ENCODE data around the gene MDN1. TPM values are rescaled to one million over a fixed set of nuclear protein-coding genes. Genes with fewer than 3 reads are reported as not detected.
A peak's percentile ranks its signal among the peaks of the same experiment; 100 is the strongest.

Gene MDN1
- polyA plus RNA-seq, 12 donors, result 24.4 to 45.1 (median 29.9) TPM; not detected in 1

DNA sequence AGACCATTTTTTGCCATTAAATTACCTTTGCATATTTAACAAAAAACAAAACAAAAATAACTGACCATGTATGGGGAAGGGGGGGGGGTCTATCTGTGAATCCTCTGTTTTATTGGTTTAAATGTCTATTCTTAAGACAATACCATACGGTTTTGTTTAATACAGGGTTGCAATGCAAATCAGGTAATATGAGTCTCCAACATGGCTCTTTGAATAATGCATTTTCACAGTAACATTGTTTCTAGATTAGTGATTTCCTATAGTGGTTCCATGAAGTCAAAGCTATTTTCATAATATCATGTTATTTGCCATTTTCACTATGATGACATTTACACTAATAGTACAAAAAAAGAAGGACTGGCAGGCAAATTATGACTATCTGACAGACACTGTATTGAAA, 116.3 kb downstream of the MDN1 start:
- DNase-seq, result no peak

DNA sequence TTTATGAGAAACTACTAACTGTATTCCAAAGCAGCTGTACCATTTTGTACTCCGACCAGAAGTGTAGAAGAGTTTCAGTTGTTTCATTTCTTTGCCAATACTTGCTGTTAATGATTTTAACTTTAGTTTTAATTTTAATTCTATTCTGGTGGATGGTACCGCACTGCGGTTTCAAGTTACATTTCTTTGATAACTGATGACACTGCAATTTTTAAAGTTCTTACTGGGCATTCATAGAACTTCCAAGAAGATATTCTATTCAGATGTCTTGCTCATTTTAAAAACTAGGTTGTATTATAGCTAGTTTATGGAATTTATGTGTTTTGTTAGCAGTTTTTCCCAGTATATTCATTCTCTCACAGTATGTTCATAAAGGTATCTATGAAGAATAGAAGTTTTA, 117.2 kb downstream of the MDN1 start:
- DNase-seq, result no peak

DNA sequence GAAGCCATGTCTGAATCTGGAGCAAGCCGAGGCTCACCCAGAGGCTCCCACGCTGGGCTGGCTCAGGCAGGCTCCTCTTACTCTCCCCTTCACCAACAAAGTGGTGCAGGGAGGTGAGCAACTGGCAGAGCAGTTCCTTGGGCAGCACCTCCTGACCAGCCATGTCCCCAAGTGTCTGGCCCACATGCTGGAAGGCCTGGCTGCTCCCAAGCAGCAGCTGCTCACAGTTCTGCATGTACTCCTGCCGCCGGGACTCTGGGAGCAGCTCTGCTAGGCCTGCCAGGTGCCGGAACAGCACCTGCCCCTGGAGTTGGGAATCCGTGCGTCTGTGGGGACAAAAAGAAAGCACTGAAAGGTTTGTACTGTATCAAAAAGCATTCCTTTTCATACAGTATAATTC, 123.9 kb downstream of the MDN1 start:
- no peak for DNase-seq

GRCh38 chr6:89694428-89694827, 125.2 kb downstream of the MDN1 start:
- no peak for DNase-seq

DNA sequence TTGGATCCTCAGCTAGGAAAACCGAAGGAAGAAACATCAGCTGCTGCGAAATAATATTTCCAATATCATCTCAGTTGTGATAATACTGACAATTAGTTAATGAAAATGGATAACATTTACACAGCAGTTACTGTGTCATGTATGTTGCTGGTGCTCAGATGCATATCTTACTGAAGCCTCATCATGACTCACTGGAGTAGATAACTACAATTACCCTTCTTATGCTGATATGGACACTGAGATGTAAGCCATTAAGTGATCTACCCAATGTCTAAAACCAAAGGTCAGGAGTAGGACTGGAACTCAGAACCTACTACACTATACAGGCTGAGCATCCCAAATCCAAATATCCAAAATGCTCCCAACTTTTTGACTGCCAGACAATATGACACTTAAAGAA, 126.4 kb downstream of the MDN1 start:
- DNase-seq, result no peak

DNA sequence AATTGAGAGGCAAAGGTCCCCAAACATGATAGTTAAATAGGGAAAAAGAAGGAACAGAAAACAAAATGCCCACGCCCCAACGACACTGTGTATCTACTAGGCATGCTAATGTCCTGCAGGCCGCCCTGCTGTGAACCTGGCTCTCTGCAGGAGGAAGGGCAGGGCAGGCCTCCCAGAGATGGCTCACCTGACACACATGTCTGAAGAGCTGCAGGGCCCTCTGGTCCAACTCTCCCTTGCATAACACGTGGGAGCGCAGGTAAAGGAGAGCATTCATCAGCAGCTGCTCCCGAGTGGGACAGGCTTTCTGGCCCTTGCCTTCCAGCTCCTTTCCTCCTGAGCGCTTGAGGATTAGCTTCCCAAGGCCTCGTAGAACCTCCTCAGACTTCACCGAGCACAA, 127.3 kb downstream of the MDN1 start:
- no peak for DNase-seq

- DNase-seq, result no peak
Observed at GRCh38 chr6:89690944-89691324, 128.7 kb downstream of the MDN1 start.

DNA sequence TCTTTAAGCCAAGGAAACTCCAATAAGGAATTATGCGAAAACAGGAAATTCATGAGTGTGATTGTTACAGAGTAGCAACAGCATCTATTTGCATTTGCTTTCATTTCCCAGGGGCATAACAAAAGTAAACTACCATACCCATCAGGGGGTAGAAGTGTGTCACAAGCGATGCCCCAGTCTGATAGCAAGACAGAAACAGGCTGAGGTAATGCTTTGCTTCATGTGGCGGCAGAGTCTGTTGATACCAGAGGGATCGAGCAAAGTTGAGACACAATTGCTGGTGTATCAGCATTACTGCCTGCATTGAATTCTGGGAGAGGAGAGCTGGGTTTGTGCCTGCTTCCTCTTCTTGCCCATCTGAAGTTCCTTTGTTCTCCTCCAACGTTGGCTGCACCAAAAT, 129.9 kb downstream of the MDN1 start:
- no peak for DNase-seq

DNA sequence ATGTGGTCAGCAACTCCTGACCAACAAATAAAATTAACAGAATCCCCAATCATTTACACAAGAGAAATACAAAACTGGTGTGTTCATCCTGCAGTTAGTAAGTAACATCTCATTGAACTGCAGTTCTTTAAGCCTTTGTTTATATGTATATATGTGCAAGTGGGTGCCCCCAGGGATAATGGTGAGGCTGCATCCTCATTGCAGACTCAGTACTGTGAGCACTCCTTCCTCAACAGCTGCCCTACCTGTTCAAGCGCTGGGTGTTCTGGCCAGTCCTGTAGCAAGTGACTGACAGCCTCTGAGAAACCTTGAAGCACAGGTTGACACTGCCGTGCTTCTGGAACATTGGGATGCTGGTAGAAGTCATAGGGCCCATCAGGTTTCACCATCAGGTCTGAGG, 131.3 kb downstream of the MDN1 start:
- DNase-seq, result no peak

DNA sequence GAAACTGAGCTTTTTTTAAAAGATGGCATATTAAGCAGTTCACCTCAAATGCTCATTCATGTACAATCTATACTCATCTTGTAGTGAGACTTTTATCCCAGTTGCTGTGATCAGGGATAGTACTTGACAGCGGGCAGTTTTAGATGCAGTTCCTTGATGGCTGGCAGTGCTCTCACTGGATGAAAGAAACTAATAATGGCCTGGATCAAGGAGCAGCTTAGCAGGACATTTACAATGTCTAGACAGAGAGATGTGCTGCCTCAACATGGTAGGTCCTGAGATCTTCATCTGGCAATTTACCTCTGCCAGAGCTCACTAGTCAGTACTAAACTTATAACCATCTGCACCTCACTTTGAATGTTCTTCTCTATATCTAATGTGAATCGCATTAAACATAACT, 134.3 kb downstream of the MDN1 start:
- no peak for DNase-seq

DNA sequence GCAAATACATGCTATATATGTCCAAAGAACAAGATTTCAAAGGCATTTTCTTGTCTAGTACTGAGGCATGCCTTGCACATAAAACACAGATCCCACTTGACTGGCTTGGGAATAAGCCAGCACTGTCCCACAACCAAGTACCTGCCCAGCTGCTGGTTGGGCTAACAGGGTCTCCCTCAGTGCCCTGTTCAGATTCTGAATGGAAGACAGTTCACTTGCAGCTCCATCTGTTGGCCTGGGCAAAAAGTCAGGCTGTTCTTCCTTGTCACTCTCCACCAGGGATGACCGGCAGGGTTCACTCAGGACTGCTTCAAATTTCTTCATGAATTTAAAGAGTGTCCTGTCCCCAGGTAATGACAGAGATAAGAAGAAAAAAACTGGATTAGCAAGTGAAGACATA, 136.6 kb downstream of the MDN1 start:
- no peak for DNase-seq

DNA sequence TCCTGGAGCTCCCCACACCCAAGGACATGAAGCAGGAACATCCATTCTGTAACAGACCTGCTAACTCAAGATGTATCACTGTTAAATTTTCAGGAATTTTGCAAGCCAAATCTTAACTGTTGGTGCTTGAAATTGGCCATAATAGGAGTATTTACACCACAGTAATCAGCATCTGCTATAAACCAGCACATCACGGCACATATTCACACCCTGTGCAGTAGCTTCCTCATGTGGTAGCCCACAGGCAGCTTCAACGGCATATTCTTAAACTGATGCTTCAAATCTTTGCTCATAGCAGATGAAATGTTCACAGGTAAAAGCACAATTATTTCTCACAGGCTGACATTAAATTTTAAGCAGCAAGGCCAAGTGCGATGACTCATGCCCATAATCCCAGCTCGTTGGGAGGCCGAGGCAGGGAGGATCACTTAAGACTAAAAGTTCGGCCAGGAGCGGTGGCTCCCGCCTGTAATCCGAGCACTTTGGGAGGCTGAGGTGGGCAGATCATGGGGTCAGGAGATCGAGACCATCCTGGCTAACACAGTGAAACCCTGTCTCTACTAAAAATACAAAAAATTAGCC, 137.5 kb downstream of the MDN1 start:
- no peak for DNase-seq

DNA sequence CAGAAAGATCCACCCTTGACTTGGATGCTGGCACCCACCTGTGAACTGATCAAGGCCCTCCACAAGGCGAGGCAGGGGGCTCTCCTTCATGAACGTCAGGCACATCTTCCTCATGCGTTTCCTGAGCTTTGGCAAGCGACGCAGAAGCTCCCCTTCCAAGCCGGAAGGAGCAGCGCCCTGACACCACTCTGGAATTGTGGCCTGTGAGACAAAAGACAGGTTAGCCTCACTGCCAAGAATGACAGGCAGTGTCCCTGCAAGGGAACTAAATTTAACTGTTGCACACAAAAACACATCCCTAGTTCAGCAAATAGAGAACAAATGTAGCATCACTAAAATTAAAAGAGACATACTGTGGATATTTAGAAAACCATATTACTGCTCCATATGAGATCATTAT, 139.0 kb downstream of the MDN1 start:
- no peak for DNase-seq

DNA sequence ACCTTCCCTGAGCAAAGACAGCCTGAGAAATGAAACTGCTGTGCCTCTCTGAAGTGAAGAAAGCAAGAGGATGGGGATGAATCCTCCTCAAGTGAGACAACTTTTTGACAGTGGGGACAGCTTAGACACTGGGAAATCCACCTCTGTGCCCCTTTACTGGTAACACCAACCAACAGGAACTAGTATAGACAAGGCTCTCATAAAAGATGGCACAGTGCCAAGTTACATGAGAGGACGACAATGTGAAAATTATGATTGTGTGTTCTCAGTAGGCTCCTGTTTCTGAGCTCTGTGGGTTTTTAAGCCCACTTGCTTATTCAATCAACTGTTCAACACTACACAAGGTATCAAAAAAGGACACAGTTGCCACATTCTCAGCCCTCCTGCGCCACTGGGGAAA, 139.4 kb downstream of the MDN1 start:
- no peak for DNase-seq

- no peak for DNase-seq
Observed at GRCh38 chr6:89679215-89680120, 140.1 kb downstream of the MDN1 start.

DNA sequence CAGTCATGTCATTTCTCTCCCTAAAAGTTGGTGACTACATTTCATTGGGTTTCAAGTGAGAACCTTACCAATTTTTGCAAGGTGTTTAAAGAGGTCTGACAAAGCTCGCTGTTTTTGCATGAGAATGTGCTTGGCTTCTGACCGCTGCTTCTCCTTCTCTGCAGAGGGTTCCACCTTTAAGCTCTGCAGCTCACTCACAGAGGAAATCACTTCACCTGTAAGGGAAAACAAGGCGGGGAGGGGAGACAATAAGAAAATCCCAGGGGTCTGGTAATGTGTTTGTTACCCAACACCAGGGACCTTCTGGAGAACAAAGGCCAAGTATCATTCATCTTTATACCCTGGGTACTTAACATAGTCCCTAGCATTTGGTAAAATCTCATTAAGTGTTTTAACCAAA, 141.1 kb downstream of the MDN1 start:
- no peak for DNase-seq

GRCh38 chr6:89675949-89676748, 143.4 kb downstream of the MDN1 start:
- peak; percentile 7 for DNase-seq

- DNase-seq, result no peak
Observed at GRCh38 chr6:89670935-89671565, 148.5 kb downstream of the MDN1 start.

DNA sequence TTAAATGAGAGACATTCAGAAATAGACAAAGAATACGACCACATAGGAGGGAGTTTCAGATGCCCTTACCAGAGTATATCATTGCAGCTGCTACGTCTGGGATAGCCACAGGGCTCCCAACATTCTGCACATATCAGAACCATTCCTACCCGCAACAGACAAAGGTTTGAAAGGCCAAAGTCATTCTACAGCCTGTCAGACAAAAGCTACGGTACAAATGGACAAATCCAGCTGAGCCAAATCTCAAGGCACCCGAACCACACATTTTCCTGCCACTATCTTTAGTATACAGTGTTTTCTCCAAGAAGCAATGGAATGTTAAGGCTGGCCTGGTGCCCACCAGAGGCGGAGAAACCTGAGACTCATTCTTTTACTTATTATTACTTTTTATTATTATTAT, 150.6 kb downstream of the MDN1 start:
- no peak for DNase-seq

GRCh38 chr6:89667872-89668556, 151.6 kb downstream of the MDN1 start:
- no peak for DNase-seq

DNA sequence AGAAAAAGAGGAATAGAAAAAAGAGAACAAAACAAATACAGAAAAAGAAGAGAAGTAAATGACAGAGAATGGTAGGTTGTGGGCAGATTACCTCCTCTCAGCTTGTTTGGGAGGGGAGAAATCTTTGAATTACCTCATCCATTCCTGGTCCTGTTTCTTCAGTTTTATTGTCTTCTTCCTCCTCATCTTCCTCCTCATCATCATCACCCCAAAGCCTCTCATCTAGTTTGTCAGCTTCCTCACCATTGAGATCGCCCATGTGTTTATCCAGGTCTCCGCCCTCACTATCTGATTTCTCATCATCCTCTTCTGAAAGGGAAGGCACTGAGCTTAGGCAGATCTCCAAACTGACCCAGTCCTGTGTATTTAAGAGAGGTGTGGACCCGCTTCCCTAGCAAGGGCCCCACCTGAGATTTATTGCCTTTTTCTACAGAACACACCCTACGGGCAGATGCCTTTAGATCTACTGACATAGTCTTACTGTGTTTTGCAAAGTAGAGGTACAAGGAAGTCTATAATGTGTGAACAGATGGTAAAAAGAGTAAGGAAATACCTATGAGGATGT, 156.9 kb downstream of the MDN1 start:
- DNase-seq, result no peak

Measured in muscle of arm (tissue), 12 donors.